ENCODE data around the gene CERKL. TPM values are rescaled to one million over a fixed set of nuclear protein-coding genes. Genes with fewer than 3 reads are reported as not detected.

CERKL gene
- polyA plus RNA-seq, 1 experiment: 0.06 TPM

DNA sequence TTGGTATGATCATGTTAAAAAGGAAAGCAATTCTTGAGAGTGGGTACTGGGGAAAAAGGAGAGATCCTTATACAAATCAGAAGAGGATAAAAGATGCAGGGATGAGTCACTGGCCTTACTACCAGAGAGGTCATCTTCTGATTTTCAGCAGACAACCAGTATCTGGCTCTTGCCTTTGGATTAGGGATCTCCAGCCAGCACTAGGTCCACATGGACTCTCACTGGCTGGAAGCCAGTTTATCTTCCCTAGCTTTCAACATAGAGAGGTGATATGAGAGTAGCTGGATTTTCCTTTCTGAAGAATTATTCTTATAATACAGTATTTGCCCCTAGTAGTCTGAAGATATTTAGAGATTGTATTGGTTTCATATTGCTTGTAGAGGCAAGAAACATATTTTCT is 30.2 kb downstream of the CERKL start:
- no peak for DNase-seq (ENCODE audit: low read depth)
- no peaks in the 10 kb centered on the region; the same call in none of the 2 replicates for H3K27me3 ChIP-seq (ENCODE audit: control insufficient read depth, insufficient read depth, low read length)
- TF ChIP-seq CTCF (IDR thresholded peaks at IDR 0.05; ENCODE audit: insufficient read depth, low read depth, low read length): no peak
- ChIA-PET CTCF (no interaction called here), POLR2A (no interaction called here)
- H3K4me3 ChIP-seq (ENCODE audit: low read depth, low read length): no peak overlapping the region
- no peaks in the 10 kb centered on the region for H3K36me3 ChIP-seq (ENCODE audit: control insufficient read depth, insufficient read depth, low read length)

- POLR2A ChIA-PET: no interaction called here
- H3K36me3 ChIP-seq (ENCODE audit: control insufficient read depth, insufficient read depth, low read length): no peaks in the 10 kb centered on the region
- no peak for DNase-seq (ENCODE audit: low read depth)
- no peak for TF ChIP-seq CTCF (IDR thresholded peaks at IDR 0.05; ENCODE audit: insufficient read depth, low read depth, low read length)
- no peaks in the 10 kb centered on the region; the same call in 1 of the 2 replicates for H3K27me3 ChIP-seq (ENCODE audit: control insufficient read depth, insufficient read depth, low read length)
- CTCF ChIA-PET: no interaction called here
- no peak overlapping the region for H3K4me3 ChIP-seq (ENCODE audit: low read depth, low read length)
These were observed 33.7 kb downstream of the CERKL start for GRCh38 chr2:181623159-181623558.

GRCh38 chr2:181621779-181622490 is 35.0 kb downstream of the CERKL start:
- DNase-seq (ENCODE audit: low read depth): no peak
- ChIA-PET CTCF (no interaction called here), POLR2A (no interaction called here)
- H3K27me3 ChIP-seq (ENCODE audit: control insufficient read depth, insufficient read depth, low read length): no peaks in the 10 kb centered on the region
- no peak overlapping the region for H3K4me3 ChIP-seq (ENCODE audit: low read depth, low read length)
- TF ChIP-seq CTCF (IDR thresholded peaks at IDR 0.05; ENCODE audit: insufficient read depth, low read depth, low read length): no peak
- no peaks in the 10 kb centered on the region for H3K36me3 ChIP-seq (ENCODE audit: control insufficient read depth, insufficient read depth, low read length)

DNA sequence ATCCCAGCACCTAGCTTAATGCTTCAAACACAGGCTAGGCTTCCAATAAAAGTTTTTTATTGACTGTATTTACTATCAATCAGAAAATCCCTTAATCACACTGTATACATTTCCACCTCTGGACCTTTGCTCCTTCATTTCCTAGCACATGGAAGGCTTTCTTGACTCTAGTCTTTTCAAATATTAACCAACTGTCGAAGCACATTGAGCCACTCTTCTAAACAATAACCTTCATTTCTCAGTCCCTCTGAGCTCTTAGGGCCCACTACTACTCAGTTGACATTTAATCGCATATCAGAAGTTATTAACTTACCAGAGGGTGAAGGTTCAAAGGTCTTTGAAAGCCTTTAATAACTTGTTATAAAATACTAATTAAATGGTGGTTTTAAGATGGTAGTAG is 37.4 kb downstream of the CERKL start:
- H3K27me3 ChIP-seq (ENCODE audit: control insufficient read depth, insufficient read depth, low read length): no peaks in the 10 kb centered on the region
- no peaks in the 10 kb centered on the region for H3K36me3 ChIP-seq (ENCODE audit: control insufficient read depth, insufficient read depth, low read length)
- no peak for DNase-seq (ENCODE audit: low read depth)
- POLR2A ChIA-PET: no interaction called here
- TF ChIP-seq CTCF (IDR thresholded peaks at IDR 0.05; ENCODE audit: insufficient read depth, low read depth, low read length): no peak
- no peak overlapping the region for H3K4me3 ChIP-seq (ENCODE audit: low read depth, low read length)
- CTCF ChIA-PET: interaction anchor here (0.6 kb wide), 1 partner anchor 35 kb away, joined by 3 read pairs; no protein-coding TSS in a partner anchor

- ChIA-PET CTCF (no interaction called here), POLR2A (no interaction called here)
- no peaks in the 10 kb centered on the region for H3K27me3 ChIP-seq (ENCODE audit: control insufficient read depth, insufficient read depth, low read length)
- no peak for TF ChIP-seq CTCF (IDR thresholded peaks at IDR 0.05; ENCODE audit: insufficient read depth, low read depth, low read length)
- no peak for DNase-seq (ENCODE audit: low read depth)
- no peak overlapping the region for H3K4me3 ChIP-seq (ENCODE audit: low read depth, low read length)
- no peaks in the 10 kb centered on the region for H3K36me3 ChIP-seq (ENCODE audit: control insufficient read depth, insufficient read depth, low read length)
These were observed 40.2 kb downstream of the CERKL start for GRCh38 chr2:181616715-181617114.

Data from BJ (cell line).